Stromal cell of bone marrow (primary cell): ENCODE data around the gene SLC13A3.

Source experiments
- DNase-seq: peaks from one replicate; pipeline ENCODE4 v3.0.0-alpha.2; 2012; ENCODE audit warnings: low read depth

Gene SLC13A3, protein sequence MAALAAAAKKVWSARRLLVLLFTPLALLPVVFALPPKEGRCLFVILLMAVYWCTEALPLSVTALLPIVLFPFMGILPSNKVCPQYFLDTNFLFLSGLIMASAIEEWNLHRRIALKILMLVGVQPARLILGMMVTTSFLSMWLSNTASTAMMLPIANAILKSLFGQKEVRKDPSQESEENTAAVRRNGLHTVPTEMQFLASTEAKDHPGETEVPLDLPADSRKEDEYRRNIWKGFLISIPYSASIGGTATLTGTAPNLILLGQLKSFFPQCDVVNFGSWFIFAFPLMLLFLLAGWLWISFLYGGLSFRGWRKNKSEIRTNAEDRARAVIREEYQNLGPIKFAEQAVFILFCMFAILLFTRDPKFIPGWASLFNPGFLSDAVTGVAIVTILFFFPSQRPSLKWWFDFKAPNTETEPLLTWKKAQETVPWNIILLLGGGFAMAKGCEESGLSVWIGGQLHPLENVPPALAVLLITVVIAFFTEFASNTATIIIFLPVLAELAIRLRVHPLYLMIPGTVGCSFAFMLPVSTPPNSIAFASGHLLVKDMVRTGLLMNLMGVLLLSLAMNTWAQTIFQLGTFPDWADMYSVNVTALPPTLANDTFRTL

DNA sequence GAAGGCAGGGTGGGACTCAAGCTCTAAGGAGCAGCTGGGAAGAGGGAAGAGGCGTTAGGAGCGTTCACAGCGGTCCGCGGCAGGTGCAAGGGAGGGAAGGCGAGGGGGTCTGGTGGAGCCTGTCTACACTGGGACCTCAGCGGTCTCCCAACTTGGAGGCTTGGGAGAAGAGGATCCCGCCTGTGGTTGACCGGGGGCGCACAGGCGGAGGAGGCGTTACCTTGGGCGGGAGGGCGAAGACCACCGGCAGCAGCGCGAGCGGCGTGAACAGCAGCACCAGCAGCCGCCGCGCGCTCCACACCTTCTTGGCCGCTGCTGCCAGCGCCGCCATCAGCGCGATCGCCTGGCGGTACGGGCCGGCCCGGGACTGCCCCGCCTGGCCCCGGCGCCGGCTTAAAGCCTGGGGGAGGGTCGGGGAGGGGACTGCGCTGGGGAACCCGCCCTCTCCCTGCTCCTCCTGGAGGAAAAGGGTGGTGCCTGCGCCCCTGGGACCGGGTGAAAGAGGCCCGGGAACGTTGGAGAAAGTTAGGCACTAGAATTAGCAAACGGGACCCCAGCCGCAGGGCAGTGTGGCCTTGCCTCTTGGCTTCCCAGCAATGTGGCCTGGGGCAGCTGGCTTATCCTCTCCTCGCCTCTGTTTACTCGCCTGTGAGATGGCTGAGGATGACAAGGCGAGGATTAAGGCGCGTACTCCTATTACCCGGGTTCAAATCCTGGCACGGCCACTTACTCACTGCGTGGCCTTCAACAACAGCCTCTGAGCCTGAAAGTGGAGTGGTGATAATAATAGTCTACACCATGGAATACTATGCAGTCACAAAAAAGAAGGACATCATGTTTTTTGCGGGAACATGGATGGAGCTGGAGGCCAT, at the start of gene SLC13A3:
Gene SLC13A3 (minus strand): TSS at position 369 of the 872 bp plus-strand sequence. CDS start 38 bp downstream, at position 331.
- no peak for DNase-seq

DNA sequence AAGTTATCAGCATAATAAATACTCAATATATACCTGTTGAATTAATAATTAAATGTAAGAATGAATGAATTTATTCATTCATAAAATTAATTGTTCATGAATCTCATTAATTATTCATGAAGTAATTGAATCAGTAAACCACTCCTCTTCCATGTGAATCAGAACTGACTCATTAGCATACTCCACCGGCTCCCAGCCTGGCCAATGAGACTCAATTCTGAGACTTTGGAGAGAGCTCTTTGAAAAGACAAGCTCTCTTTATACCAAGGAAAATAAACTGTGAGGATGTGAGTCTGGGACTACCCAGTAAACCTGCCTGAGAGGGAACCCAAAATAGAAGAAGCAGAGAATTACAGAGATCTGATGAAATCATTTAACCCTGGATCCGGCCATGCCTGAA, 49.8 kb upstream of the SLC13A3 start:
- no peak for DNase-seq

DNA sequence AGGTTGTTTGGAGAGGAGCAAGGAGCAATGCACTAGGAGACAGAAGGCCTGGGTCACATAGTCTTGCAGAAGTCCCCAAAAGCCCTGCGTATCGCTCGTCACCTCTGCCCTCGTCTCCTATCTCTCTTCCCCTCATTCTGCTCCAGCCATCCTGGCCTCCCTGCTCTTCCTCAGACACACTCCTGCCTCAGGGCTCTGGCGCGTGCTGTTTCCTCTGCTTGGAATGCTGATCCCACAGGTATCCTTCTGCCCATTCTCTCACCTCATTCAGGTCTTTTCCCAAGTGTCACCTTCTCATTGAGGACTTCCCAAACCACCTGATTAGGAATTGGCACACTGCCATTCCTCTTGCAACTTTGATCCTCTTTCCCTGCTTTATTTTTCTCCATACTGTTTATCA, 49.2 kb upstream of the SLC13A3 start:
- no peak for DNase-seq

DNA sequence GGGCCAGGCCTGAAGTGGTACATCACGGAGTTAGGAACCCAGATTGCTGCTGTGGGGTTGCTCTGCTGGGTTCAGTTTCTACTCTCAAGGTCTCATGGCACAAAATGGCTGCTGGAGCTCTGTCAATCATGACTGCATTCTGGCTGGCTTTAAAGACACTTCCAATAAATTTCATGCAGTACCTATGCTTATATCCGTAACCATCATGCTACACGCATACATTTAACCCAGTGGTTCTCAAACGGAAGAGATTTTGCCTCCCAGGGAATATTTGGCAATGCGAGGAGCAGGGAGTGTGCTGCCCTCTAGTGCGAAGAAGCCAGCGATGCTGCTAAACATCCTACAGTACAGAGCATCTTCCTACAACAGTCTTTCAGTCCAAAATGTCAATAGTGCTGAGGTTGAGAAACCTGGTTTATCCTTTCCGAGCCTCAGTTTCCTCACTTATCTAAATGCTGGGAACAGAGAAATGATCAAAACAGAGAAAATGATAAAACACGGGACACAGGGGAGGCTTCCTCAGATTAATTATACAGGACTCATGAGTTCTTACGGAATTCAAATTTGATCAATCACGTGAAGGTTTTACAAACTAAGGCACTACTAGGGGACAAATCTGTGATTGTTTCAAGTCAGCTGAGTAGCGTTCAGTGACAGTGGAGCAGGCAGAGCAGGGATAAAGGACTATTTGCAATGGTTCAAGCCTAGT, 48.5 kb upstream of the SLC13A3 start:
- DNase-seq = no peak

DNA sequence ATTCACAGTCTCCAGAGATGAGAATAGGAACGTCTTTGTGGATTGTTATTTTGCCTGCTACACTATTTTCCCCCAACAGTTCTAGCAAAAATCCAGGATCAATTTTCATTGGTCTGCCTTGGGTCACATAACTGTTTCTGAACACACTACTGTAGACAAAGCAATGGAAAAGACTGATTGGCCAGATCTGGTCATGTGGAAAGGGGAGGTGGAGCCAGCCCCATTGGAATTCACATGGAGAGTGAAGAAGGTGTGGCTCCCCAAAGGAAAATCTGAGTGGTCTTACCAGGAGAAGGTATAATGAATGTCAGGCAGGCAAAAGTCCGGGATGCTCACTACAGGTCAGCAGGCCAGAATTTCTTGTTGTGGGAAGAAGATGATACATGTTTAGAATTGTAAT, 47.5 kb upstream of the SLC13A3 start:
- no peak for DNase-seq

DNA sequence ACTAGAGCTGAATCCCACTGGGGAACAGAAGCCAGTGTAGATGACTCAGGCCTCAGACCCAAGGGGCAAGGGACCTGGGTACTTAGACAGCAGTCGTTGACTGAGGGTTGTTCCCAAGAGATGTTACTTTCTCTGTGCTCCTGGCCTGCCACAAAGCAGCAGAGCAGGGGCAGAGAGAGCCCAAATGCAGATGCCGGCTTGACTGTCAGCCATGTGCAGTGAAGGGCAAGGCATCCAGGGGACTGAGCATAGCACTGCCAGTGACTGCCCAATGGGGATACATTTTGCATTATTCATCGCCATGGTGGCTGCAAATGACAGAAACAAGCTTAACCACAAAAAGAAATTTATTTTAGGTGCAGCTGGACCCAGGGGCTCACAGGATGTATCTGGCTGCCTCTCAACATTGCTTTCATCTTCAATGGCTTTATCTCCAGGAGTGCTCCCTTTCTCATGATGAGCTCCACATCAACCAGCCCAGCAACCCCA, 45.6 kb upstream of the SLC13A3 start:
- no peak for DNase-seq

DNA sequence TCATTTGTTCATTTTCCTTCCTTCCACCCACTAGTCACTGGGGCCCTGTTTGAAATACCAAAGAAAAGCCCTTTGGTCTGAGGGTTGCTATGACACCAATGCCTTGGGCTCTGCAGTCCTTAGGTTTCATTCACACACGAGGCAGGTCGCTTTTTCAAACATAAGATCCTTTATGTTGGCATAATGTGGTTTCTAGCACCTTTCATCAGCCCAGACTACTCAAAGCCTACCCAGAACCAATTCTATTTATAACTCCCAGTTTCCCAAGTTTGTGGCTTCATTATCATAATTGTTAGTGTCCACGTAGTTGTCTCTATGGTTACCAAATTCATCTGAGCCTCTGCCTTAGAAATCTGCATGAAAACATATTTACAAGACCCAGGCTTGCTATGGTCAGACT, 44.6 kb upstream of the SLC13A3 start:
- DNase-seq = peak; percentile 54

DNA sequence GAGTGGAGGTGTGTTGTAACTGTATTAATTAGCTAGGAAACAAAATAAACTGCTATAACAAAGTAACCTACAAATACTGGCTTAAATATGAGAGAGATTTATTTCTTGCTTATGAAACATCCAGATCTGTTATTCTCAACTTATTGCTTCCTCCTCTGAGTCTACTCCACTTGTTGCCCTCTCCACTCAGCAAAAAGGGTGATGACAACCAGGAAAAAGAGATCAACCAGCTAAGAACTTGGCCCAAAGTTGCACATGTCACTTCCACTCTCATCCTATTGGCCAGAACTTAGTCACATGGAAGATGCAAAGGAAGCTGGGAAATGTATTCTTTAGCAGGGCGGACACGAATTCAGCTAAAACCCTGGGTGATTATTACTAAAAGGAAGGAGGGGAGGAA, 43.2 kb upstream of the SLC13A3 start:
- DNase-seq = peak; percentile 48

DNA sequence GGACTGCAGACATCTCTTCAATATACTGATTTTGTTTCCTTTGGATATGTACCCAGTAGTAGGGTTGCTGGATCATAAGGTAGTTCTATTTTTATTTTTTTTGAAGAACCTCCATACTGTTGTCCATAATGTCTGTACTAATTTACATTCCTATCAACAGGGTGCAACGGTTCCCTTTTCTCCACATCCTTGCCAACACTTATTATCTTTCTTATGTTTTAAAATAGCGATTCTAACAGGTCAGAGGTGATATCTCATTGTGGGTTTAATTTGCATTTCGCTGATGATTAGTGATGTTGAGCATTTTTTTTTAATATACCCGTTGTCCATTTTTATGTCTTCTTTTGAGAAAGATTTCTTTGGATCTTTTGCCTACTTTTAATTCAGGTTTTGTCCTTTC, 39.9 kb upstream of the SLC13A3 start:
- DNase-seq = no peak

DNA sequence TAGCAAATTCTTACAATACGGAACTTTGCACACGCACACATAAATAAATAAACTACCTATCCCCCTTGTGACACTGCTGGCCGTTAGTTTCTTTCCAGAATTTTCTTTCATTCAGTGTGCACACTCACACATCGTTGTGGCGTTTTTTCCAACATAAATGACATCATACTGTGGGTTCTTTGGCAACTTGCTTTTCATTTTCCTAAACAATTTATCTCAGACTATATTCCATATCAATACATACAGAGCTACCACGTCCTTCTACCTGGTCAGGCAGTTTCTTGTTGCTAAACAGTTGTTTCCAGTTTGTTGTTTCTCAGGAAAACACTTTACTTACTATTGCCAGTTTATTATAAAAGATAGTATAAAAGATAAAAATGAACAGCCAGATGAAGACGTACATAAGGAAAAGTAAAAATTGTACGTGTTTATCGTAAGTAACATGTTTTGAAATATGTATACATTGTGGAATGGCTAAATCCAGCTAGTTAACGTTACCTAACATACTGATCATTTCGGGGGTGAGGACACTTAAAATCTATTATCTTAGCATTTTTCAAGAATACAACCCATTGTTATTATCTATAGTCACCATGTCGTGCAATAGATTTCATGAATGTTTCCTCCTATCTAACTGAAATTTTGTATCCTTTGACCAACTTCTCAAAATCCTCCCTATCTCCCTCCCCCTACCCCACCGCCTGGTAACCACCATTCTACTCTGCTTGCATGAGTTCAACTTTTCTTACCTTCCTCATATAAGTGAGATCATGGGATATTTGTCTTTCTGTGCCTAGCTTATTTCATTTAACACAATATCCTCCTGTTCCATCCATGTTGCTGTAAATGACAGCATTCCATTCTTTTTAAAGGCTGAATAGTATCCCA, 39.2 kb upstream of the SLC13A3 start:
- no peak for DNase-seq

DNA sequence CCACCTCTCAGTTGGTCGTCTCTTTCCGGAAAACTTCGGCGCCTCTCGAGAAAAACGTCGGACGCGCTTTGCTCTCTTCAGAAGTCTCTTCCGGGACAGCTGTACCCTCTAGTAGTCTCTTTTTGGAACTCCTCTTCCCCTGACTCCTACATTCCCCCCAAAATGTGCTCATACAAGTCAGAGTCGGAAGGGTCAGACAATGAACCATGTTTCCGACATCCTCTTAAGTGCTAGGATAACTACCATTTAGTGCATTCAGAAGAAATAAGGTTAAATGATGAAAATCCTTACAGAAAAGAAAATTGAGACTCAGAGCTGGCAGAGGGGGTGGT, 38.5 kb upstream of the SLC13A3 start:
- no peak for DNase-seq

DNA sequence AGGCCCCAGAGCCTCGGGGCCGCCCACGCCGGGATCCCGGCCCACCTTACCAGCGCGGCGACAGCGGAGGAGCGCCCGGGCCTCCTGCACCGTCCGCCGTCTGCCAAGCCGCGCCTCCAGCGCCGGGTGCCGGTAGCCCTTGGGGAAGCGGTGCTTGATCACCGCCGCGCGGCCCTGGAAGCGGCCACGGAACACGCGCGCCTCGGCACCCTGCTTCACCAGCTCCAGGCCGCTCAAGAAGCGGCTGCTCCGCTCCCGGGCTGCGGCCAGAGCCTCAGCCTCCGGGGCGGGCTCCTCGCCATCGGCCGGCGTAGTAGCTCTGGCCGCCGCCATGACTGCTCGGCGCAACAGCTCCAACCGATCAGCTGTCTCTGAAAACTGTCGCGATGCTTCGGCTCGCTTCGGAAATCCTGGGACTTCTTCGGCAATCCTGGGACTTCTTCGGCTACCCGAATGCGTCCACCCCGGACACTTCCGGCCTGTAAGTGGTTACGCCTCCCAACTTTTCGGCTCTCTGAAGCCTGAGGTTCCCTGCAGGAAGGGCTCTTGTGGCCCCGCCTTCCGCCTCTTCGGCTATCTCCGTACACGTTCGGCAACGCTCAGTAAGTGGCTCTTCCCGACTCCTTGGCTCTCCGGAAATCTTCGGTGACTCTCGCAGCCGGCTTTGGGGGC, 38.0 kb upstream of the SLC13A3 start, which contains the start of gene TP53RK:
Gene TP53RK (minus strand): TSS at position 363 of the 672 bp plus-strand sequence. CDS start 30 bp downstream, at position 333.
- DNase-seq = peak; percentile 100

DNA sequence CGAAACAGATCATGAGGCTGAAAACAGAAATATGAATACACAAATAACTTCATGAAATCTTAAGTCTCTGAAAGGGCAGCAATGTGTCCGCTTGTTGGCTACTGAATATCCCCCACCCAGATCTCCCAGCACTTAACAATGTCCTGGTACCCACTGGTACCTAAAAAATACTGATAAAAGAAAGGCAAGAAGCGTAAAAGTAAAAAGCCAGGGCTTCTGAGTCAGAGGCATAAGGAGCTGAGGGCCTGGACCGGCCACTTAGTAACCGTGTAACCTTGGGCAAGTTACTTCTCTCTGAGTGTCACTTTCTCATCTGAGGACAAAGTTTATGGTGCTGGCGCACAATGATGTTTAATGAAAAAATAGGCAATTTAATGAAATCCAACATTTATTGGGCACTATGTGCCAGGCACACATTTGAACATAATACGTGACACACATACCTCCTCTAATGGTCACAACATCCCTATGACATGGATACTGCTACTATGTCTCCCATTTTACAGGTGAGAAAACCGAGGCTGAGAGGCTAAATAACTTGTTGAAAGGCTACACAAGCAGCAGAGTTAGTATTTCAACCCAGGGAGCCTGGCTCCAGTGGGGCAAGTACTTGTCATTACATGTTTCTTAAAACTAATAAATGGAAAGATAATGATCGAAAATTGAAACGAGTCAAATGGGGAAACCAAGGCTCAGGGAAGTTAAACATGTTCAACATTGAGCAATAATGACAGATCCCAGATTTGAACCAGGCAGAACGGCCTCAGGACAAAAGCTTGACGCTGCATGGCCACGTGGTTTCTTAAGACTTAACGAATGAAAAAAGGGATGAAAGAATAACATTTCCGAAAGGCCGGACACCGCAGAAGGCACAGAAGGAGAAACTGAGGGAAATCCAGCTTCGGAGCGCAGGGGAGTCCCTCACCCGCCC, 37.2 kb upstream of the SLC13A3 start:
- no peak for DNase-seq

DNA sequence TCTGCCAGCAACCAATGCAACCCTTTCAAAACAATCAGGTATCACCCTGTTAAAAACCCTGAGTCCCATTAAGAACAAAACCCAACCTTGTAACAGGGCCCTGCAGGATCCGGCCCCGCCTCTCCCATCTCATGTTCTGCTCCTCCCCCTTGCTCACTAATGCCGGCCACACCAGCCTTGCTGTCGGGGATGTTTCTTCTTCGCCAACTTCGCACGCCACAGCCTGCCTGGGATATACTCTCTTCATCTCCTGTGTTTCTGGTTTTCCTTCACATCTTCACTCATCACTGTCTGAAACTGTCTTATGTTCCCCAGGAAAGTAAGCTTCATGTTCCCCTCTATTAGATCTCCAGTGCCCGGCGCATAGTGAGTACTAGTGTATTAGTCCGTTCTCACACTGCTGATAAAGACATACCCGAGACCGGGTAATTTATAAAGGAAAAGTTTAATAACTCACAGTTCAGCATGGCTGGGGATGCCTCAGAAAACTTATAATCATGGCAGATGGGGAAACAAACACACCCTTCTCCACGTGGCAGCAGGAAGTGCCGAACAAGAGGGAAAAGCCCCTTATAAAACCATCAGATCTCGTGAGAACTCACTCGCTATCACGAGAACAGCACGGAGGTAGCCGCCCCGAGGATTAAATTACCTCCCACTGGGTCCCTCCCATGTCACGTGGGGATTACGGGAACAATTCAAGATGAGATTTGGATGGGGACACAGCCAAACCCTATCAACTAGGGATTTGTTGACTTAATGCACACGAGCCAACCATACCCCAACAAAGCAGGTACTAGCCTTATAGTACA, 32.9 kb upstream of the SLC13A3 start:
- peak; percentile 44 for DNase-seq

DNA sequence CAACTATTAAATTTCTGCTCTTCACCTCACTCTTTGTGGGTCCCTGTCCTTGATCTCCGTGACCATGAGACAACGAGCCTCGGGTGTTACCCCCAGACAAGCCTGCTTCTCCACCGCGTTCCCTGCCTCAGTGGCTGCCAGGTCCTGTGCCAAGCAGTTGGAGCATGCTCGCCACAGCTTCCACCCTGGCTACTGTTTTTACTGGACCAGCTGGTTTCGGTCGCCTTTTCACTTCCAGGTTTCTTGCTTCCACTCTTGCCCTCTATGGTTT, 32.3 kb upstream of the SLC13A3 start:
- no peak for DNase-seq

DNA sequence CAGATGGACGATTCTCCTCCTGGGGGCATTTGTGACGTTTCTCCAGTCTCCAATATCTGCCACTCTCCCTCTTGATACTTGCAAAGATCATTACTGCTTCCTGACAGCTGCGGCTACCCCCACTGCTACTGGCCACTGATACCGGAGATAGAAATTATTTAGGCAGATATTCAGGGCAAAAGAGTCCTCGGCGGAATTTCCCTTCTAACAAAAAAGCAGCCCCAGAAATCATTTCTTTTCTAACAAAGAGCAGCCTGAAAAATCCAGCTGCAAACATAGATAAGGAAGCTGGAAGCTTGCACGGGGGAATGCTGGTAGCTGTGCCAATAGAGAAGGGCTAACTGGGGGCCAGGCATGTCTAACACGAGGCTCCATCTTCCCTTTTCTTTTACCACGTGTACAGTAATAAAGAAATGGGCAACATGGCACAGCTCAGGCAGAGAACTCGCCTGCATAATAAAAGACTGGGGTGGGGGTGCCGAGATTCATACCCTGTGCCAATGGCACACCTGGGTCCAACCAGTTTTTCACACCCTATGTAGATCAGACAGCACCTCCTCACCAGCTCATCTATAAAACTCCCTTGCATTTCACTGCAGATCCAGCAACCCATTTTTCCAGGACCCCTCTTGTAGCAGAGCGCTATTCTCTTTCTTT, 31.9 kb upstream of the SLC13A3 start:
- DNase-seq = no peak

DNA sequence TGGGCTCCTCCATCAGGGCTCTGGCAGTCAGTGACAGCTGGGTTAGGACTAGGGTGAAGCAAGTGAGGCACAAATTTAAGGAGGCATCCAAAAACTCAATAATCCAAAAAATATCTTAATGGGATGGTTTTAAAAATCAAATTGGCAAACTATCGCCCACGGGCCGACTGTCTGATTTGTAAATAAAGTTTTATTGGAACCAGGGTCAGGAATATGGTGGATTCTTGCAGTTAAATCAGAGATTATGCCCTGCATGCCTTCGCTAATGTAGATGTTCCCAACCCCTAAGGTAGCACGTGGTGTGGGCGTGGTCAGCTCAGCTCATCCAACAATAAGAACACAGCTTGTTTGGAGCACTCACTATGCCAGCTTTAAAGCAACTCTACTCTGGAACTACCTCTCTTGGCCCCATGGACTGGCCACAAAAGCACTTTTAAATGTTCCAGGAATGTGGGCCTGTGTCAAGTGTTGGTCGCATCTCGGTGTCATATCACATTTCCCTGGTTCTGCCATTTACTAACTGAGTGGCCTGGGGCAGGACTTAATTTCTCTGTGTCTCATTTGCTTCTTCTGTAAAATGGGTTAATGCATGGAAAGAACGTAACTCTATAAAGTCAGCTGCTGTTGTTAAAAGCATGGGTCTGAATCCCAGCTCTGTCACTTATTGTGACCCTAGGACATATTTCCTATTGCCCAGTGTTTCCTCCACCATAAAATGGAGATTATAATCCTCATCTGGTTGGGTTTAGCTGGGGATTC, 31.0 kb upstream of the SLC13A3 start:
- no peak for DNase-seq
